HL-60 (cell line): ENCODE measurements around the gene ODF4.

ENCODE experiments used
- DNase-seq, 2 experiments: peaks; one replicate each; pipeline ENCODE4 v3.0.0-alpha.2; 2010 to 2020; ENCODE audit warnings: low read depth in 1 of 2, low spot score in 1 of 2
- H3K27ac ChIP-seq: fragments of 250-450 bp; sonication (Bioruptor Pico); replicated peaks from 2 replicates; pipeline ENCODE4 v1.5.1; 2020; ENCODE audit warnings: mild to moderate bottlenecking, moderate library complexity
- H3K27me3 ChIP-seq: fragments of 250-450 bp; sonication (Bioruptor Pico); 2 replicates; pipeline ENCODE4 v1.5.1; 2021; ENCODE audit warnings: mild to moderate bottlenecking, moderate library complexity; ENCODE audit not compliant: insufficient read depth, poor library complexity, severe bottlenecking
- H3K4me3 ChIP-seq: replicated peaks from 2 replicates; pipeline ENCODE4 v1.5.1; 2011; ENCODE audit warnings: mild to moderate bottlenecking, control low read depth, low read length; ENCODE audit not compliant: insufficient read depth
- GABPA ChIP-seq: IDR thresholded peaks from 2 replicates; pipeline ENCODE4 v1.6.1; 2012; ENCODE audit warnings: low read depth
- POLR2AphosphoS5 ChIP-seq: IDR thresholded peaks from 2 replicates; pipeline ENCODE4 v1.6.1; 2012; ENCODE audit warnings: low read depth
- SPI1 ChIP-seq: IDR thresholded peaks from 2 replicates; pipeline ENCODE4 v1.6.1; 2012; ENCODE audit warnings: low read depth, mild to moderate bottlenecking, borderline replicate concordance
- TF ChIP-seq, protein P1 (sequence below): IDR thresholded peaks from one replicate; pipeline ENCODE4 v1.5.1; 2011; ENCODE audit warnings: low read length, control low read depth, inconsistent platforms; ENCODE audit not compliant: insufficient read depth
- TF ChIP-seq, protein P2 (sequence below): IDR thresholded peaks from 2 replicates; pipeline ENCODE4 v1.6.1; 2012; ENCODE audit warnings: low read depth; ENCODE audit not compliant: insufficient replicate concordance

The ODF4 gene

DNA sequence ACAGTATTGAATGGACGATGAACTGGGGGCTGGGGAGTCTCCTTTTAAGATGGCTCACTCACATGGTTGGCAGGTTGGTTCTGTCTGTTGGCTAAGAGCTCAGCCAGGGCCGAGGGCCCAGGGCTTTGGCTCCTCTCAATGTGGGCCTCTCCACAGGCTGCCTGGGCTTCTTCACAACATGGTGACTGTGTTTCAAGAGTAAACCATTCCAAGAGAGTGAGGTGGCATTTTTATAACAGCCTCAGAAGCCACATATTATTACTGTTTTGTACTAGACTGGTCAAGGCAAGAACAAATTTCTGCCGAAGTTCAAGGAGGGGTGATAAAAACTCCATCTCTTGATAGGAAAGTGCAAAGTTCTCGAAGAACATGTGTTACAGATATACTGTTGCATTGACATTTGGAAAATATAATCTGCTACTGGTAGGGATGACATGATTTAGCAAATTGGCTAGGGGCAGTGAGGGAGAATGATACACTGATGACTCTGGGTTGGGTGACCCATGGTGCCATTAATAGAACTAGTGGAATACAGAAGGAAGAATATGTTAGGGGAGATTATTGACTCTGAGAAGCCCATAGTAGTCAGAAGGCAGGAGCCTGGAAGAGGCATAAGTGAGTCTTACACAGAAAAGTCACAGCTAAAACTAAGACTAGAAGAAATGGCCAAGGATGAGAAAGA is 23.2 kb downstream of the ODF4 start:
- no peak overlapping the region for H3K27ac ChIP-seq
- no peak overlapping the region for H3K4me3 ChIP-seq
- no peak for TF ChIP-seq GABPA
- no peak for TF ChIP-seq SPI1
- TF ChIP-seq, protein P1, sequence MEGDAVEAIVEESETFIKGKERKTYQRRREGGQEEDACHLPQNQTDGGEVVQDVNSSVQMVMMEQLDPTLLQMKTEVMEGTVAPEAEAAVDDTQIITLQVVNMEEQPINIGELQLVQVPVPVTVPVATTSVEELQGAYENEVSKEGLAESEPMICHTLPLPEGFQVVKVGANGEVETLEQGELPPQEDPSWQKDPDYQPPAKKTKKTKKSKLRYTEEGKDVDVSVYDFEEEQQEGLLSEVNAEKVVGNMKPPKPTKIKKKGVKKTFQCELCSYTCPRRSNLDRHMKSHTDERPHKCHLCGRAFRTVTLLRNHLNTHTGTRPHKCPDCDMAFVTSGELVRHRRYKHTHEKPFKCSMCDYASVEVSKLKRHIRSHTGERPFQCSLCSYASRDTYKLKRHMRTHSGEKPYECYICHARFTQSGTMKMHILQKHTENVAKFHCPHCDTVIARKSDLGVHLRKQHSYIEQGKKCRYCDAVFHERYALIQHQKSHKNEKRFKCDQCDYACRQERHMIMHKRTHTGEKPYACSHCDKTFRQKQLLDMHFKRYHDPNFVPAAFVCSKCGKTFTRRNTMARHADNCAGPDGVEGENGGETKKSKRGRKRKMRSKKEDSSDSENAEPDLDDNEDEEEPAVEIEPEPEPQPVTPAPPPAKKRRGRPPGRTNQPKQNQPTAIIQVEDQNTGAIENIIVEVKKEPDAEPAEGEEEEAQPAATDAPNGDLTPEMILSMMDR, result no peak
- TF ChIP-seq, protein P2, sequence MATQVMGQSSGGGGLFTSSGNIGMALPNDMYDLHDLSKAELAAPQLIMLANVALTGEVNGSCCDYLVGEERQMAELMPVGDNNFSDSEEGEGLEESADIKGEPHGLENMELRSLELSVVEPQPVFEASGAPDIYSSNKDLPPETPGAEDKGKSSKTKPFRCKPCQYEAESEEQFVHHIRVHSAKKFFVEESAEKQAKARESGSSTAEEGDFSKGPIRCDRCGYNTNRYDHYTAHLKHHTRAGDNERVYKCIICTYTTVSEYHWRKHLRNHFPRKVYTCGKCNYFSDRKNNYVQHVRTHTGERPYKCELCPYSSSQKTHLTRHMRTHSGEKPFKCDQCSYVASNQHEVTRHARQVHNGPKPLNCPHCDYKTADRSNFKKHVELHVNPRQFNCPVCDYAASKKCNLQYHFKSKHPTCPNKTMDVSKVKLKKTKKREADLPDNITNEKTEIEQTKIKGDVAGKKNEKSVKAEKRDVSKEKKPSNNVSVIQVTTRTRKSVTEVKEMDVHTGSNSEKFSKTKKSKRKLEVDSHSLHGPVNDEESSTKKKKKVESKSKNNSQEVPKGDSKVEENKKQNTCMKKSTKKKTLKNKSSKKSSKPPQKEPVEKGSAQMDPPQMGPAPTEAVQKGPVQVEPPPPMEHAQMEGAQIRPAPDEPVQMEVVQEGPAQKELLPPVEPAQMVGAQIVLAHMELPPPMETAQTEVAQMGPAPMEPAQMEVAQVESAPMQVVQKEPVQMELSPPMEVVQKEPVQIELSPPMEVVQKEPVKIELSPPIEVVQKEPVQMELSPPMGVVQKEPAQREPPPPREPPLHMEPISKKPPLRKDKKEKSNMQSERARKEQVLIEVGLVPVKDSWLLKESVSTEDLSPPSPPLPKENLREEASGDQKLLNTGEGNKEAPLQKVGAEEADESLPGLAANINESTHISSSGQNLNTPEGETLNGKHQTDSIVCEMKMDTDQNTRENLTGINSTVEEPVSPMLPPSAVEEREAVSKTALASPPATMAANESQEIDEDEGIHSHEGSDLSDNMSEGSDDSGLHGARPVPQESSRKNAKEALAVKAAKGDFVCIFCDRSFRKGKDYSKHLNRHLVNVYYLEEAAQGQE, result no peak
- no peak for TF ChIP-seq POLR2AphosphoS5
- no peak for DNase-seq
- no peaks in the 10 kb centered on the region for H3K27me3 ChIP-seq

DNA sequence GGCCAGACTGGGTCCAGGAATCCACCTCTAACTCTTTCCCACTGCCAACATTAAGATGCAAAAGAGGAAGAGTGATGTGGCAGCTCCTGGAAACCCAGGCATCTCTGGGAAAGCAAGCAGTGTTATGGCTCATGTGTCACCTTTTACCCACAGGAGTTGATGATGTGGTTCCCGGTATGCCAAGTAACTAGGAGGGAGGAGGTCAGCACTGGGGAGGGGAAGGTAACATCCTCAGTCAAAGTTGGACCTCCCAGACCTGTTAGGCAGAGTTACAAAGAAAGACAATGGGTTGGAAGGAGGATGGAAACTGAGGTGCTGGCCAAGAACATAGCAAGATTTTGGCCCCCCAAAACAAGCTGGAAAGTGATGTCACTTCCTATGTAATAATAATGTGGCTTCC is 25.5 kb downstream of the ODF4 start:
- no peak for DNase-seq
- TF ChIP-seq, protein P2, result no peak
- TF ChIP-seq SPI1 (no peak), POLR2AphosphoS5 (no peak), GABPA (no peak)
- TF ChIP-seq, protein P1, result no peak
- Histone ChIP-seq H3K4me3 (no peak overlapping the region), H3K27me3 (no peaks in the 10 kb centered on the region), H3K27ac (no peak overlapping the region)

DNA sequence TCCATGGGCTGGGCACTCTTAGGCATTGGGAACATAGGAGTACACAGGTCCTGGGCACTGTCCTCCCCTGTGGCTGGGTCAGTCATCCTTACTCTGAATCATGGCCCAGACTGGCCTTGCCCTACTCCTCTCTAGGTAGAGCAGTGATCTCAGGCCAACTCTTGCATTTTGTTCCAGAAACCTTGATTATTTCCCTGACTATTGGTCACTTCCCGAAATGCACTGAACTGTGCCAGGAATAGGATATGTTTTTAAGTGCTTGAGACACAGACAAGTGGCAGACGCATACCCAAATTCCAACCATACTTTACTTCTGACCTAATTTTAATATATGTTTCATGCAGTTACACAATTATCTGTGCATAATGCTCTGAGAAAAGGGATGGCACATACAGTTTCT is 26.6 kb downstream of the ODF4 start:
- no peaks in the 10 kb centered on the region for H3K27me3 ChIP-seq
- H3K27ac ChIP-seq, result no peak overlapping the region
- TF ChIP-seq, protein P1, result no peak
- no peak for TF ChIP-seq SPI1
- TF ChIP-seq, protein P2, result no peak
- TF ChIP-seq GABPA, result no peak
- TF ChIP-seq POLR2AphosphoS5, result no peak
- DNase-seq, result no peak
- H3K4me3 ChIP-seq, result no peak overlapping the region
